Frontal cortex (tissue), 4 donors: ENCODE results near the gene TMEM143. TPM values are rescaled to one million over a fixed set of nuclear protein-coding genes. Genes with fewer than 3 reads are reported as not detected.
A peak's percentile ranks its signal among the peaks of the same experiment; 100 is the strongest.

Experiments
- DNase-seq, 2 donors: peaks; one replicate each; pipeline ENCODE4 v3.0.0; 2012; ENCODE audit warnings: low spot score in 2 of 2
- FAIRE-seq: peaks from 2 replicates; lab custom pipeline; 2012; peaks lifted over from hg19 to GRCh38; lab: Jason Lieb, UNC
- total RNA-seq: library from RNA; depleted of rRNA; stranded (reverse); fragments of >200 nt; gene quantifications from one replicate; pipeline ENCODE4 v1.2.3, GENCODE V29; 2014
- donor health status: control.
- donor health status: control.
- donor health status: control.

TMEM143 gene
- total RNA-seq: 3.7 TPM

GRCh38 chr19:48363810-48364597, at the start of gene TMEM143, which contains the start of gene SYNGR4:
TSS of gene TMEM143 (minus strand) at chr19:48363940. CDS start at chr19:48363920, 20 bp downstream.
TSS of gene SYNGR4 (plus strand) at chr19:48364367. CDS start at chr19:48365843, 1,476 bp downstream.
- FAIRE-seq (peak; percentile 95), DNase-seq (peak; percentile 89 to 95)

- no peak for DNase-seq
- no peak for FAIRE-seq
These were observed 42.1 kb upstream of the TMEM143 start for GRCh38 chr19:48405850-48406249.

GRCh38 chr19:48405010-48405659, 41.4 kb upstream of the TMEM143 start:
- FAIRE-seq: no peak

GRCh38 chr19:48403606-48404005, 39.9 kb upstream of the TMEM143 start:
- FAIRE-seq: no peak
- peak; percentile 61 to 67 for DNase-seq

More at GRCh38 chr19:48405010-48405659, 41.4 kb upstream of the TMEM143 start:
- DNase-seq: no peak

- DNase-seq (no peak), FAIRE-seq (no peak)
These were observed 37.5 kb upstream of the TMEM143 start for GRCh38 chr19:48401287-48401686.

GRCh38 chr19:48400018-48400742, 36.4 kb upstream of the TMEM143 start:
- DNase-seq (no peak), FAIRE-seq (no peak)

- DNase-seq: peak; percentile 71 to 77
- FAIRE-seq: no peak
These were observed 34.9 kb upstream of the TMEM143 start for GRCh38 chr19:48398375-48399235.

- DNase-seq (no peak), FAIRE-seq (no peak)
These were observed 34.3 kb upstream of the TMEM143 start for GRCh38 chr19:48398102-48398374.

- FAIRE-seq (no peak), DNase-seq (no peak)
These were observed 33.7 kb upstream of the TMEM143 start for GRCh38 chr19:48397263-48398101.

GRCh38 chr19:48396824-48397176, 33.1 kb upstream of the TMEM143 start:
- no peak for FAIRE-seq
- DNase-seq: no peak

- FAIRE-seq (no peak), DNase-seq (no peak)
These were observed 32.5 kb upstream of the TMEM143 start for GRCh38 chr19:48396016-48396823.

- no peak for FAIRE-seq
- DNase-seq: no peak
These were observed 31.8 kb upstream of the TMEM143 start for GRCh38 chr19:48395499-48395898.

- FAIRE-seq (no peak), DNase-seq (no peak)
These were observed 31.4 kb upstream of the TMEM143 start for GRCh38 chr19:48395170-48395455.

GRCh38 chr19:48394331-48395169, 30.8 kb upstream of the TMEM143 start:
- FAIRE-seq (no peak), DNase-seq (no peak)

GRCh38 chr19:48393559-48394330, 30.0 kb upstream of the TMEM143 start, which contains the start of gene GRIN2D:
TSS of gene GRIN2D (plus strand) at chr19:48393668. CDS start at chr19:48398393, 4,725 bp downstream.
- FAIRE-seq (no peak), DNase-seq (peak in 1 of 2 donors; percentile 48)

- FAIRE-seq: no peak
- DNase-seq: no peak
These were observed 29.3 kb upstream of the TMEM143 start for GRCh38 chr19:48392860-48393558.
